Transverse colon (tissue), 4 donors: Measurements from ENCODE around the gene RAMACL. TPM values are rescaled to one million over a fixed set of nuclear protein-coding genes. Genes with fewer than 3 reads are reported as not detected.
A peak's percentile ranks its signal among the peaks of the same experiment; 100 is the strongest.

Experiments used
- DNase-seq: peaks from one replicate; pipeline ENCODE4 v3.0.0-alpha.2; 2019
- H3K27ac ChIP-seq, 4 donors: fragments of 200-600 bp; sonication (generic); 2 replicates each; pipeline ENCODE4 v1.5.1; 2016 to 2018; ENCODE audit warnings: inconsistent platforms in 4 of 4
- H3K27me3 ChIP-seq: fragments of 200-600 bp; sonication (generic); 2 replicates; pipeline ENCODE4 v1.5.1; 2017; ENCODE audit warnings: inconsistent platforms
- H3K36me3 ChIP-seq, 4 donors: fragments of 200-600 bp; sonication (generic); 2 replicates each; pipeline ENCODE4 v1.5.1; 2017 to 2019; ENCODE audit warnings: inconsistent platforms in 4 of 4
- H3K4me1 ChIP-seq, 4 donors: fragments of 200-600 bp; sonication (generic); 2 replicates each; pipeline ENCODE4 v1.5.1; 2017 to 2020; ENCODE audit warnings: inconsistent platforms in 4 of 4
- H3K4me3 ChIP-seq, 4 donors: fragments of 200-600 bp; sonication (generic); 1 replicate in 1 of 4; 2 replicates in 3 of 4; pipeline versions ENCODE4 v1.5.1 to v1.6.1; 2017 to 2019; ENCODE audit warnings: inconsistent platforms in 4 of 4
- H3K9me3 ChIP-seq, 2 donors: fragments of 200-600 bp; sonication (generic); 2 replicates each; pipeline ENCODE4 v1.5.1; 2017 to 2019; ENCODE audit warnings: inconsistent platforms in 2 of 2
- CTCF ChIP-seq, 5 experiments: fragments of 200-600 bp in 3 of 5; fragments of 450-650 bp in 2 of 5; sonication (generic) in 3 of 5; IDR thresholded peaks; 1 replicate in 2 of 5; 2 replicates in 3 of 5; pipeline ENCODE4 v1.5.1; 2016 to 2017; ENCODE audit warnings: antibody characterized with exemption in 5 of 5, inconsistent platforms in 3 of 5, mild to moderate bottlenecking in 2 of 5, moderate library complexity in 1 of 5
- EP300 ChIP-seq: sonication (generic); formaldehyde crosslinking; IDR thresholded peaks from one replicate; pipeline ENCODE4 v1.6.1; 2017; ENCODE audit warnings: antibody characterized with exemption, low read depth
- POLR2A ChIP-seq: fragments of 450-650 bp; IDR thresholded peaks from one replicate; pipeline ENCODE4 v1.6.1; 2016; ENCODE audit warnings: antibody characterized with exemption, mild to moderate bottlenecking, moderate library complexity
- POLR2AphosphoS5 ChIP-seq, 3 donors: sonication (generic); formaldehyde crosslinking; IDR thresholded peaks; one replicate each; pipeline ENCODE4 v1.6.1; 2016; ENCODE audit warnings: antibody characterized with exemption in 3 of 3
- WGBS, 2 donors: methylation state at CpG; one replicate each; pipeline ENCODE4 v1.1.5; 2018; ENCODE audit warnings: low coverage in 1 of 2; 5-methylcytosine and 5-hydroxymethylcytosine counted together
- in situ Hi-C, 4 donors: fragments of 200-750 bp; cut with MboI; loops; one replicate each; pipeline versions ENCODE4 v1.15.0 to v1.15.1; 2017; ENCODE audit warnings: low sequenced_read_pairs in 3 of 4, low pct_ligation_motif_present in 1 of 4, low pct_unique_long_range_greater_than_20kb in 1 of 4
- intact Hi-C: fragments of 100-400 bp; cut with DNase I; formaldehyde crosslinking; loops from one replicate; pipeline ENCODE4 v1.15.1; 2023; ENCODE audit warnings: low total_unique reads
- total RNA-seq, 4 donors: library from RNA; depleted of rRNA; stranded (reverse); fragments of >200 nt; gene quantifications; one replicate each; pipeline ENCODE4 v1.1.0, GENCODE V29; 2016

RAMACL gene
- total RNA-seq, 4 donors from 2014 or later: 0.95 to 1.2 (median 1.2) TPM; not detected in 1

GRCh38 chr6:166538297-166539010 is 48.0 kb downstream of the RAMACL start:
- DNase-seq: no peak
- H3K4me3 ChIP-seq: no peak overlapping the region
- no peaks in the 10 kb centered on the region for H3K27me3 ChIP-seq
- H3K27ac ChIP-seq: no peak overlapping the region
- in situ Hi-C loops (no loop called here), intact Hi-C loops (no loop called here)
- no peaks in the 10 kb centered on the region for H3K9me3 ChIP-seq
- no peaks in the 10 kb centered on the region for H3K36me3 ChIP-seq
- TF ChIP-seq POLR2AphosphoS5 (IDR thresholded peaks at IDR 0.05) (no peak), POLR2A (no peak), EP300 (no peak), CTCF (IDR thresholded peaks at IDR 0.05) (no peak)
- H3K4me1 ChIP-seq: peaks cover 0 to 18% (median 4%) of the 10 kb centered on the region in 4 donors
- WGBS, 2 donors: 83 to 93% methylated on average over 6 to 17 of the region's 17 CpGs

GRCh38 chr6:166534658-166535406 is 51.6 kb downstream of the RAMACL start:
- in situ Hi-C loops: no loop called here
- Histone ChIP-seq H3K9me3 (no peaks in the 10 kb centered on the region), H3K4me1 (no peaks in the 10 kb centered on the region), H3K4me3 (no peak overlapping the region), H3K27me3 (no peaks in the 10 kb centered on the region), H3K36me3 (no peaks in the 10 kb centered on the region), H3K27ac (no peak overlapping the region)
- DNase-seq: no peak
- 84 to 90% methylated on average over 6 to 17 of the region's 17 CpGs for WGBS, 2 donors
- intact Hi-C loops: no loop called here
- TF ChIP-seq EP300 (no peak), POLR2AphosphoS5 (IDR thresholded peaks at IDR 0.05) (no peak), CTCF (IDR thresholded peaks at IDR 0.05) (no peak), POLR2A (no peak)

GRCh38 chr6:166533205-166533824 is 53.2 kb downstream of the RAMACL start:
- Histone ChIP-seq H3K4me3 (no peak overlapping the region), H3K36me3 (no peaks in the 10 kb centered on the region), H3K27ac (no peak overlapping the region), H3K9me3 (no peaks in the 10 kb centered on the region), H3K4me1 (no peaks in the 10 kb centered on the region), H3K27me3 (no peaks in the 10 kb centered on the region)
- WGBS, 2 donors: 74 to 100% methylated on average over 5 to 15 of the region's 15 CpGs
- no peak for DNase-seq
- in situ Hi-C loops: no loop called here
- intact Hi-C loops: no loop called here
- TF ChIP-seq POLR2AphosphoS5 (IDR thresholded peaks at IDR 0.05): peak in 1 of 3 donors; percentile 36
- TF ChIP-seq EP300: no peak

Other genes starting within 250 kb of the RAMACL start
- 10 to 100 TPM in 3 of 4 donors, 1 to 10 TPM in 1; 7.6 to 55.6 (median 39.7) TPM for gene SFT2D1, start 244.1 kb downstream of the RAMACL start, total RNA-seq
- 100 to 1,000 TPM in 3 of 4 donors, 10 to 100 TPM in 1; 90.8 to 131 (median 129) TPM for gene MPC1, start 203.7 kb downstream of the RAMACL start, total RNA-seq
- gene RPS6KA2, start 40.6 kb upstream of the RAMACL start, total RNA-seq: 10 to 100 TPM in 3 of 4 donors, 1 to 10 TPM in 1; 9.6 to 41.1 (median 15.4) TPM